Mucosa of rectum (tissue), 2 donors: ENCODE measurements around the gene HEATR5B.

Experiments
- H3K27ac ChIP-seq, 2 donors: one replicate each; pipeline ENCODE4 v1.7.0; 2013; ENCODE audit warnings: inconsistent platforms in 2 of 2, low read depth in 2 of 2, low read length in 2 of 2
- H3K27me3 ChIP-seq, 2 donors: one replicate each; pipeline ENCODE4 v1.7.0; 2013; ENCODE audit warnings: low read length in 2 of 2; ENCODE audit not compliant: control insufficient read depth in 2 of 2, insufficient read depth in 2 of 2
- H3K36me3 ChIP-seq, 2 donors: one replicate each; pipeline ENCODE4 v1.7.0; 2013; ENCODE audit warnings: low read length in 2 of 2; ENCODE audit not compliant: control insufficient read depth in 2 of 2, insufficient read depth in 2 of 2
- H3K4me1 ChIP-seq, 2 donors: one replicate each; pipeline ENCODE4 v1.7.0; 2013; ENCODE audit warnings: low read length in 2 of 2, mild to moderate bottlenecking in 1 of 2; ENCODE audit not compliant: control insufficient read depth in 2 of 2, insufficient read depth in 2 of 2
- H3K4me3 ChIP-seq, 2 donors: one replicate each; pipeline ENCODE4 v1.7.0; 2013; ENCODE audit warnings: low read length in 2 of 2
- H3K9ac ChIP-seq, 2 donors: one replicate each; pipeline ENCODE4 v1.7.0; 2013; ENCODE audit warnings: low read length in 2 of 2, low read depth in 1 of 2, mild to moderate bottlenecking in 1 of 2
- H3K9me3 ChIP-seq, 2 donors: one replicate each; pipeline ENCODE4 v1.7.0; 2013; ENCODE audit warnings: low read length in 2 of 2; ENCODE audit not compliant: control insufficient read depth in 2 of 2
- donor health status: healthy.
- donor health status: Normal muscosa, but diverticular disease.

HEATR5B gene

DNA sequence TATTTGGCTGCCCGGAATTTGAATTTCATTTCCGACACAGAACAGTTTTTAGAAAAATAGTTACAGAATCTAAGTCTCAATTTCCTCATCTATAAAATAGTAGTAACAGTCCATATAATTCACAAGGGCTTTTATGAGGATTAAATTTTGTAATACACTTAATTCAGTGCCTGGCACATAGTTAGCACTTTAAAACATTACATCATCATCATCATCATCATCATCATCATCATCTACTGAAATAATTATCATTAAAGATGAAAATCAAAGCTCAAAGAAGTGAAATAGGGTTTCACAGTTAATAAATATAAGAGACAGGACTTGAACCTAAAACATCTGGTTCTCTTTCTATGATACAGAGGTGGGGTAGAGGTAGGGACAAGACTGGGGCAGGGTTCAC lies 13.2 kb downstream of the HEATR5B start:
- Histone ChIP-seq H3K27me3 (no peaks in the 10 kb centered on the region), H3K9ac (no peak overlapping the region), H3K9me3 (no peaks in the 10 kb centered on the region), H3K27ac (no peak overlapping the region), H3K36me3 (peaks cover 36 to 52% of the 10 kb centered on the region in 2 donors), H3K4me1 (no peaks in the 10 kb centered on the region), H3K4me3 (no peak overlapping the region)

DNA sequence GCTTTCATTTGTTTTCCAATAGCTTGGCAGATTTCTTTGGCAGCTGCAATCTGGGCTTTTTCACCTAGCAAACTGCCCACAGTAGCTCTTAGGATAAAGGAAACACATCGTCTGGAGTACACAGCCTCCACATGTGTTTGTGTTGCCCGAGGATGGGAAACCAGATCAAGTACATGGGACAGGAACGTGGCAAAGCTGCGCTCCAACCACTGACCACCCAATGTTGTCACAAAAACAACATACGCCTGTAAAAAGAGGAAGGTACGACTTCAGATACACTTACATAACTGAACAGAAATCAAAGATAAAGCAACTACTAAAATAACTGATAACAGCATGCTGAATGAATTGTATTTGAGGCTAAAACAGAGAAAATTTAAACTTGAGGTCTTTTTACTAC lies 15.5 kb downstream of the HEATR5B start:
- Histone ChIP-seq H3K27me3 (no peaks in the 10 kb centered on the region), H3K4me1 (no peaks in the 10 kb centered on the region), H3K9me3 (no peaks in the 10 kb centered on the region), H3K4me3 (no peak overlapping the region), H3K9ac (no peak overlapping the region), H3K27ac (no peak overlapping the region), H3K36me3 (peaks cover 38 to 54% of the 10 kb centered on the region in 2 donors)

DNA sequence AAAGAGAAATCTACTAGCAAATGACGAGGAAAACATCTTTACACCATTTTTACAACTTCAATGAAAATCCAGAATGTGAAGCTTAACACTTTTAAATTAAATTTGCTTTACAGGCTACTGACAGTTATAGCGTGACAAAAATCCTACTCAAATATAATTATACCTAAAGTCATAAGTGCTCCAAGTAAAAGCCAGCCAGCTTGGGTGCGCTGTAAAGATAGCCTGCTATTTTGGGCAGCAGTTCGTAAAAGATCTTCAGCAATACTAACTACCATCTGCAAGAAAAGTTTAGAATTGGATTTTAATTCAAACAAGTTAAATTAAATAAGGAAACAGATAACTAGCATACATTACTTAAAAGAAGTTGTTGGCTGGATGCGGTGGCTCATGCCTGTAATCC lies 22.4 kb downstream of the HEATR5B start:
- Histone ChIP-seq H3K9me3 (no peaks in the 10 kb centered on the region), H3K4me3 (no peak overlapping the region), H3K4me1 (no peaks in the 10 kb centered on the region), H3K27me3 (no peaks in the 10 kb centered on the region), H3K9ac (no peak overlapping the region), H3K36me3 (peaks cover 65 to 70% of the 10 kb centered on the region in 2 donors), H3K27ac (no peak overlapping the region)

DNA sequence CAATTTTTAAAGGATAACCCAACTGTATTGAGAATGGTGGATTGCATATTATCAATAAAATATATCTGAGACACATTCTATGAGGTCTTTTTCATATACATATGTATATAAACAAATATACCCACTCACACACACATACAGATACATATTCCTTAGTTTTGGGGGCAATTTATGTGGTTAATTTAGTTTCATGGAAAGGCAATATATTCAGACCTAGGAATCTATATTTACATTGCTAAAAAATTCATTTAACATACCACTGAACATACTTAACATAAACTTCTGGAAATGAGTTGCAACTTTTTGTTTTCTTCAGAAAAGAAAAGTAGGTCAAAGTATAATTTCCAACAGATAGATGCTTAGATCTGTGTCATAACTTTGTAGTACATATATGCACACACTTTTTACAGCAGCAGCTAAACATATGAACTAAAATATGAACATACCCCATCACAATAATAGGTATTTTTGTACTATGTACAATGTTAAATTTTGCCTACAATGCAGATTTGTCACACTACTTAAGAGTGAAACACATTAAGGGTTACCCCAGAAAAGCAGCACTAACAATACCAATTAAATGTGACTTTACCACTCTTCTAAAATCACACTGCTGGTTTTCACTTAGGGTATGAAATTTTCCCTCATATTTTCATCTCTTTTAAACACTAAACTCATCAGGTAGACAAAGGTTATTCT lies 23.0 kb downstream of the HEATR5B start:
- H3K36me3 ChIP-seq, result peaks cover 70 to 72% of the 10 kb centered on the region in 2 donors

DNA sequence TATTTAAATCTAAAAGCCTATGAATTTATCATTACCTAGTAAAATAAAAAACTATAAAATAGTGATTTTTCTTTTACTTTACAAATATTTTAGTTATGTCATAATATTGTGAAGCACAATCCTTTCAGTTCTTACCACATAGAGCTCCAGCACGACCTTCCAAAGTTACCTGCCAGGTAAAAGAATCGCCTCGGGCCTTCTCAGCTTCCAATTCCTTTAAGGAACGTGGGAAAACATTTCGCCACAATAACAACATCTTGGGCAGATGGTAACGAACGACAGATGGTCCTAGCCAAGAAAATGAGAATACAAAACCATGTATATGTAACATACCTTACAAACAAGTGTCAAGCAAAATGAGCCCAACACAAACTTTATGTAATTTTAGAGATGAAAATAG lies 23.7 kb downstream of the HEATR5B start:
- Histone ChIP-seq H3K4me1 (no peaks in the 10 kb centered on the region), H3K27ac (no peak overlapping the region), H3K9me3 (no peaks in the 10 kb centered on the region), H3K9ac (no peak overlapping the region), H3K4me3 (no peak overlapping the region), H3K36me3 (peaks cover 70 to 72% of the 10 kb centered on the region in 2 donors), H3K27me3 (no peaks in the 10 kb centered on the region)

More for the DNA sequence above, 23.0 kb downstream of the HEATR5B start:
- H3K27ac ChIP-seq, result no peak overlapping the region
- H3K27me3 ChIP-seq, result no peaks in the 10 kb centered on the region
- H3K4me3 ChIP-seq, result no peak overlapping the region
- no peaks in the 10 kb centered on the region for H3K9me3 ChIP-seq
- no peaks in the 10 kb centered on the region for H3K4me1 ChIP-seq
- H3K9ac ChIP-seq, result no peak overlapping the region

DNA sequence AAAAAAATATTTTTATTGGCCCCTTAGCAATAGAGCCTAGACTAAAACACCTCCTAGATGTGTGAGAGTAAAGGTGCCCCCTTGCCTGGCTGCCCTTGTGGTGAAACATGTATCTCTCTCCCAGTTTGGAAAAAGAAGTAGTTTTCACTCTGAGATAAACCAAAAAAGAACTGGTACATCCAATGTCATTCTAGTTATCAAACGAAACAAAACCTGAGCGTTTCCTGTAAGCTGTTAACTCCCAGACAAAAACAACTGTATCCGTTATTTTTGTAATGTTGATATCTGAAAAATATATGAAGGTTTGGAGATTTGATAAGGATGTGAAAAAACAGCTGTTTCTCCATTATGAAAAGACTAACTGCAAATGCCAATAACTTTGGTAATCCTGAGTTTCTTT lies 24.3 kb downstream of the HEATR5B start:
- Histone ChIP-seq H3K27ac (no peak overlapping the region), H3K4me1 (no peaks in the 10 kb centered on the region), H3K27me3 (no peaks in the 10 kb centered on the region), H3K36me3 (peaks cover 67 to 70% of the 10 kb centered on the region in 2 donors), H3K9ac (no peak overlapping the region), H3K9me3 (no peaks in the 10 kb centered on the region), H3K4me3 (no peak overlapping the region)

DNA sequence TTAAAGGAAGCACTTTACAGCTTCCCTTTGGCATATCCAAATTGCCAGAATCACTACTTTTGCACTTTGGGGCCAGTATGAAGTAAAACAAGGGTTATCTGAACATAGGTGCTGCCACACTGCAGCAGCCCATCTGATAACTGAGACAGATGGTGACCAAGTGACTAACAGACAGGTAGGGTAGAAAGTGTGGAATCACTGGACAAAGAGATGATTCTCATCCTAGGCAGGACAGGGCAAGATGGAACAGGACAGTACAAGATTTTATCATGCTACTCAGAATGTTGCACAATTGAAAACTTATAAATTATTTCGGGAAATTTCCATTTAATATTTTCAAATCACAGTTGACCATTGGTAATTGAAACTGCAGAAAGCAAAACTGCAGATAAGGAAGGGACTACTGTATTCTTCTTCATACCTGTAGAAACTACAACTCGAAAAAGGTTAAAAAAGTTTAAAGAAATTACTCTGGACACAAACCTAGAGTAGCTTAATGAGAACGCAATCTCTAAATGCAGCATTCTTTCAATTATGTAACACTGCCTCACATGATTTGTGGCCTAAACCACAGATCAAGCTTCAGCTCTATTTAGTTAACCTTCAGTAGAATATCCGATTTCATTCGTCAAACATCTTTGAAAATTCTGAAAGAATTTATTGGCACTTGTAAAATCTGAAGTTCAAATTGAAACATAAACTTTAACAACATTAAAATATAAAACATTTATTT lies 31.4 kb downstream of the HEATR5B start:
- H3K4me1 ChIP-seq, result no peaks in the 10 kb centered on the region
- H3K27me3 ChIP-seq, result no peaks in the 10 kb centered on the region
- no peak overlapping the region for H3K4me3 ChIP-seq
- no peak overlapping the region for H3K9ac ChIP-seq
- H3K36me3 ChIP-seq, result peaks cover 39 to 56% of the 10 kb centered on the region in 2 donors
- no peak overlapping the region for H3K27ac ChIP-seq
- H3K9me3 ChIP-seq, result no peaks in the 10 kb centered on the region

DNA sequence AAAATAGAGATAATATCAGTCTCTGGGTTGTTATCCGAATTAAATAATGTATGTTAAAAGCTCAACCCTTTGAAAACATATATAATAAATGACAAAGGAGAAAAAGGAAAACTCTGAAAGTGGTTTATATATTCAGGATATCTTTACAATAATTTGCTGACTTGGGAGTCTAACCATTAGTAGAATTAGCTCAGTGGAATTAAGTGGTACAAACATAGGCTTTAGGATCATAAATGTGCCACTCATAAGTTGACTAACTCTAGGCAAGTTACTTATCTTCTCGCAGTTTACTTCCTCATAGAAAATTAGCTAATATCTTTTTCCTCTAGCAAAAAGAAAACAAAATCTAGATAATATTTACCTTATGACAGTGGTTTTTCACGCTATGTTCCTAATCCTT lies 44.6 kb downstream of the HEATR5B start:
- H3K9ac ChIP-seq, result no peak overlapping the region
- peaks cover 27 to 28% of the 10 kb centered on the region in 2 donors for H3K36me3 ChIP-seq
- H3K27me3 ChIP-seq, result no peaks in the 10 kb centered on the region
- H3K4me3 ChIP-seq, result no peak overlapping the region
- H3K27ac ChIP-seq, result no peak overlapping the region
- H3K4me1 ChIP-seq, result no peaks in the 10 kb centered on the region
- no peaks in the 10 kb centered on the region for H3K9me3 ChIP-seq

DNA sequence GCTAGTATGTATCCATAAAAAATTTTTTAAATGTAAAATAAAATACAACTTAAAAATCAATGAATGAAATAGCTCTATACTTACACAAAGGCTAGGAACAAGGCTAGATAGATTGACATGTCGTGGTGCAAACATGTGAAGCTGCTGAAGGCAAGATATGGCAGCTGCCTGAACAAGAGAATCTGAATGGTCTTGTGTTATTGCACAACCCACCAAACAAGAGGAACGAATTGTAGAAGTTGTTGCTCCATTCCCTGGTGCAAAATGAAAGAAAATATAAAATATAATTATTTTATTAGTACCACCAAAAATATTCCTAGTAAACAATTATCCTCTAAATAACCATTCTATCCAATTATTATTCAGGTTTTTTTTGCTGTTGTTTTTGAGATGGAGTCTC lies 46.4 kb downstream of the HEATR5B start:
- no peaks in the 10 kb centered on the region for H3K4me1 ChIP-seq
- no peaks in the 10 kb centered on the region for H3K9me3 ChIP-seq
- no peaks in the 10 kb centered on the region for H3K27me3 ChIP-seq
- H3K36me3 ChIP-seq, result peaks cover 27% of the 10 kb centered on the region in 2 donors
- no peak overlapping the region for H3K27ac ChIP-seq
- no peak overlapping the region for H3K9ac ChIP-seq
- H3K4me3 ChIP-seq, result no peak overlapping the region

DNA sequence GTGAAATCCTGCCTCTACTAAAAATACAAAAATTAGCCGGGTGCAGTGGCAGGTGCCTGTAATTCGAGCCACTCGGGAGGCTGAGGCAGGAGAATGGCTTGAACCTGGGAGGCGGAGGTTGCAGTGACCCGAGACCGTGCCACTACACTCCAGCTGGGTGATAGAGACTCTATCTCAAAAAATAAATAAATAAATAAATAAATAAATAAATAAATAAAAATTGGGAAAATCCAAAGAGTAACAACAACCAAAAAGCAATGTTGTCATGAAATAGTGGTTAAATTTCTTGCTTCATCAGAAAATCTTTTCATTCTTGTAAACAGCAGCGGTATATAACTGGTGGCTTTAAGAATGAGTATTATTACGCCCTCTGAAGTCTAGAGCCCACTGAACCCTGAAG lies 54.4 kb downstream of the HEATR5B start:
- Histone ChIP-seq H3K4me3 (no peak overlapping the region), H3K9me3 (no peaks in the 10 kb centered on the region), H3K27ac (no peak overlapping the region), H3K9ac (no peak overlapping the region), H3K27me3 (no peaks in the 10 kb centered on the region), H3K36me3 (peaks cover 27 to 37% of the 10 kb centered on the region in 2 donors), H3K4me1 (no peaks in the 10 kb centered on the region)
